ENCODE results near the gene SMIM36.

DNA sequence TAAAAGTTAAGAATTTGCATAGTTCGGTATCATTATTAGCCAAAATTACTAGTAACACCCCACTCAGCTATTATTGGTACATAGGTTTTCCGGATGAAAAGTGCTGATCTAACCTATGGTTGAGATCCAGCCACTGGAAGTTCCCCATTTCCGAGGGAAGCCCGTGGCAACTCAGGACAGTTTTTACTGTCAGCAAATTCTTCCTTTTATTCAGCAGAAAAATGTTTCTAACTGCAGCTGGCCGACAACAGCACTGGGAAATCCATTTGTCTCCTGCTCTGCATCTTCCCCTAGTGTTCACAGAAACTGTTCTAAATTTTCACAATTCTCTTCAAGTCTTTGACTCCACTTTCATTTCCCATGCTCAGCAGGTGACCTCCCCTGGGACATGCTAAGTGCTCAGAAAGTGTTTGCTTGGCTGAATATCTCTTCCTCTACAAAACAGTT is 74.1 kb downstream of the SMIM36 start:
- TF ChIP-seq, protein P1, sequence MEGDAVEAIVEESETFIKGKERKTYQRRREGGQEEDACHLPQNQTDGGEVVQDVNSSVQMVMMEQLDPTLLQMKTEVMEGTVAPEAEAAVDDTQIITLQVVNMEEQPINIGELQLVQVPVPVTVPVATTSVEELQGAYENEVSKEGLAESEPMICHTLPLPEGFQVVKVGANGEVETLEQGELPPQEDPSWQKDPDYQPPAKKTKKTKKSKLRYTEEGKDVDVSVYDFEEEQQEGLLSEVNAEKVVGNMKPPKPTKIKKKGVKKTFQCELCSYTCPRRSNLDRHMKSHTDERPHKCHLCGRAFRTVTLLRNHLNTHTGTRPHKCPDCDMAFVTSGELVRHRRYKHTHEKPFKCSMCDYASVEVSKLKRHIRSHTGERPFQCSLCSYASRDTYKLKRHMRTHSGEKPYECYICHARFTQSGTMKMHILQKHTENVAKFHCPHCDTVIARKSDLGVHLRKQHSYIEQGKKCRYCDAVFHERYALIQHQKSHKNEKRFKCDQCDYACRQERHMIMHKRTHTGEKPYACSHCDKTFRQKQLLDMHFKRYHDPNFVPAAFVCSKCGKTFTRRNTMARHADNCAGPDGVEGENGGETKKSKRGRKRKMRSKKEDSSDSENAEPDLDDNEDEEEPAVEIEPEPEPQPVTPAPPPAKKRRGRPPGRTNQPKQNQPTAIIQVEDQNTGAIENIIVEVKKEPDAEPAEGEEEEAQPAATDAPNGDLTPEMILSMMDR (IDR thresholded peaks at IDR 0.05), result no peak
- TF ChIP-seq POLR2AphosphoS5 (IDR thresholded peaks at IDR 0.05; ENCODE audit: insufficient read depth in 1 of 2, low read depth in 1 of 2) (no peak), POLR2A (IDR thresholded peaks at IDR 0.05) (no peak)

Measured in vagina (tissue), 2 donors.